Stimulated activated CD8-positive, alpha-beta memory T cell treated with anti-CD3 and anti-CD28 coated beads, Interleukin-15, amount 100 ng/mL, for 48 hours (primary cell): ENCODE data around the gene HLA-DPA1.

Experiments used
- DNase-seq, 2 donors: peaks; one replicate each; pipeline ENCODE4 v3.0.0-alpha.2; 2020; ENCODE audit warnings: low read depth in 2 of 2

Gene HLA-DPA1

DNA sequence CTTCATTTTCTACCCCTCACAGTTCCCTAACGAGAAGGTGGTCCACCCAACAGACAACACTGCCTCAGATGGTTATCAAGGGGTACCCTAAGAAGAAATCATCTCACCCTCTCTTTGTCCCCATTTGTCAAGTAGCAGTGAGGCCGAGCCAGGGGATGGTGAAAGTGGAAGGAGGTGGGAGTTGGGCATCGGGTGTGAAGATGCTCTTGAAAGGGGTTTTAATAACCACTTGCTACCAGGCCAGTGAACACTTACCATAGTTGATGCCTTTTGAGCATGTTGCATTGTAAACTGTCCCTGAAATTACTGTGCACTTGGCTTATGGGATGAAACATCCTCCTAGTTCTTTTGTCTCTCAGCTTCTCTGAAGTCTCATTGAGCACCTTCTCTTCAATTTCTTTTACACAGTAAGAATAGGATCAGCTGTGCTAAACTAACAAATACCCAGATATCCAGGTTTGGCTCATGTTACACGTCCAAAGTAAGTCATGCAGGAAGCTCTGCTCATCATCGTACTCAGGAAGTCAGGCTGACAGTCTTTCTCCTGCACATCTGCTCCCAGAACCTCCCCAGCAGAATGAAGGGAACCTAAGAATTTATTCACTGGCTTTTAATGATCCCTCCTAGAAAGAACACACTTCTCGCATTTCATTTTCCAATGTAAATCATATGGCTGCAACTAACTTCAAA, 15.6 kb upstream of the HLA-DPA1 start:
- DNase-seq: no peak

GRCh38 chr6:33088258-33088930, 14.9 kb upstream of the HLA-DPA1 start:
- no peak for DNase-seq

GRCh38 chr6:33085627-33086026, 12.2 kb upstream of the HLA-DPA1 start:
- DNase-seq: no peak

GRCh38 chr6:33082702-33083101, 9.3 kb upstream of the HLA-DPA1 start:
- DNase-seq: no peak

- no peak for DNase-seq
These were observed 7.8 kb upstream of the HLA-DPA1 start for GRCh38 chr6:33081098-33081824.

DNA sequence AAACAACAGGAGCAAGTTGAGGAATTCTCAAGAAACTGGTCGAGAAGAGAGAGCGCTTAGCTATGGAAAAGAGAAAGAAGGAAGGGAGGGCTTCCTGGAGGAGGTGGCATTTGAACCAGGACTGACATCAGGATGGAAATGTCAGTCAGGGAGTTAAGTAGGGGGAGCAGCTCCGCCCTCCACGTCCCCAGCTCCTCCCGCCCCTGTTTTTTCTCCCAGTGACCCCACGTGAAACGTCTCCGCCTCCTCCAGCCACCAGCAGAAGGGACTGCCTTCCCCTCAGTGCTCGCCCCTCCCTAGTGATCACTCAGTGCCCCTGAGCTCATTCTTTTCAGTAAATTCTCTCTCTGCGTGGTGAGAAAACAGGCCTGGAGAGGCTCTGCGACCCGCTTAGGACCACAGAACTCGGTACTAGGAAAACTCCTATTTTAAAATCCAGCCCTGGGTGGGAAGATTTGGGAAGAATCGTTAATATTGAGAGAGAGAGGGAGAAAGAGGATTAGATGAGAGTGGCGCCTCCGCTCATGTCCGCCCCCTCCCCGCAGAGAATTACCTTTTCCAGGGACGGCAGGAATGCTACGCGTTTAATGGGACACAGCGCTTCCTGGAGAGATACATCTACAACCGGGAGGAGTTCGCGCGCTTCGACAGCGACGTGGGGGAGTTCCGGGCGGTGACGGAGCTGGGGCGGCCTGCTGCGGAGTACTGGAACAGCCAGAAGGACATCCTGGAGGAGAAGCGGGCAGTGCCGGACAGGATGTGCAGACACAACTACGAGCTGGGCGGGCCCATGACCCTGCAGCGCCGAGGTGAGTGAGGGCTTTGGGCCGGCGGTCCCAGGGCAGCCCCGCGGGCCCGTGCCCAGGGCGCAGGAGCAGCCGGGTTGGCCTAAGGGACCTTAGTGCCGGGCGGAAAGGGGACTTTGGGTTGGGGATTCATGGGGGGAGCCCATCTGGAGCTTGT, 7.0 kb upstream of the HLA-DPA1 start:
- DNase-seq: no peak

DNA sequence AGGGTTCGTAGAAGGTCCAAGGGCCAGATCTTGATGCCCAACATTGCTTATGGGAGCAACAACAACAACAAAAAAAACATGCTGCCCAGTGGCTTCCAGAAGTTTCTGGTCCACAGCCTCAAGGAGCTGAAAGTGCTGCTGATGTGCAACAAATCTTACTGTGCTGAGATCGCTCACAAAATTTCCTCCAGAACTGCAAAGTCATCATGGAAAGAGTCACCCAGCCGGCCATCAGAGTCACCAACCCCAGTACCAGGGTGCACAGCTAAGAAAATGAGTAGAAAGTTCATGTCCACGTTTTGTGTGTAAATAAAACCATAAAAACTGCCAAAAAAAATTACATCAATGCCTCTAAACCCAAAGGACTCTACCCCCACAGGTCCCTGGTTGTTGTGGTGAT, 6.1 kb upstream of the HLA-DPA1 start:
- no peak for DNase-seq

- DNase-seq: no peak
These were observed 5.6 kb upstream of the HLA-DPA1 start for GRCh38 chr6:33078919-33079521.

DNA sequence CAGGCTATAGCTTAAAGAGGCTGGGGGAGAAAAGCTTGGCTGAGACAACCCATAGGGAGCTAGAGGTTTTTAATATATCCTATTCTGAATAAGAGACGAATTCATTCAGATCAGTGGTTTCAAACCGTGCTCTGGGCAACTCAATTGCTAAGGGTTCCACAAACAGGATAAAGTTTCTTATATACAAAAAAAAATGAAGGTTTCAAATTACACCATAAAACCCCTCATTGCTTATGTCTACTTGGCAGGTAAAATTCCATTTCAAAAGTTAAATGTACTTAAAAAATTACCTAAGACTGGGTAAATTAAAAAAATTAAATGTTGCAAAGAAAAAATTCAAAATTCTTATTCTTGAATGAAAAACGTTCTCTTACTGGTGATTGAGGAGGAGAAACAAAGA, 5.0 kb upstream of the HLA-DPA1 start:
- DNase-seq: no peak

- no peak for DNase-seq
These were observed 4.5 kb upstream of the HLA-DPA1 start for GRCh38 chr6:33077908-33078307.

DNA sequence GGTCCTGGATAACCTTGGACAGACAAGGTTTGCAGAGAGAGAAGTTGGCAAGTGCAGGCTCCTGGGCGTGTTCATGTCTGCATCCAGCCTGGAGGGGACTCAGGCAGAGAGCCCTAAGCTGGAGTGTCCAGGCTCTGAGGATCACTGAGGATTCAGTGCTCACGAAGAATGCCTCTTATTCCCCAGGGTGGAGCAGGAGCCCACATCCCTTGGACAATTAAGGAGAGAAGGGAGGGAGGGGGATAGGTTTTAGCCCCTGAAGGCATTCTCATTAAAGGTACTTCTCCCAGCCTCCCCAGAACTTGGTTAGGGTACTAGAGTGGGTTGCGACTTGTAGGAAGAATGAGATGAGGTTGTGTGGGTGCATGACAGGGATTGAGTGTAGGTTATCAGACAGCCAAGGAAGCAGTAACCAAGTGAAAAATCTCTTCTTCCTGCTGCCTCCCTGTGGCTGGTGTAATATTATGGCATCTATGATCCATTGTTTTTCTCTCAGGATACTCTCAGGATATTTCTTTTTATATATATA, 3.0 kb upstream of the HLA-DPA1 start:
- no peak for DNase-seq

GRCh38 chr6:33075568-33076405, 2.3 kb upstream of the HLA-DPA1 start, which contains the start of gene HLA-DPB1:
TSS of gene HLA-DPB1 (plus strand) at chr6:33075990. CDS start at chr6:33076042, 52 bp downstream.
- DNase-seq: no peak

DNA sequence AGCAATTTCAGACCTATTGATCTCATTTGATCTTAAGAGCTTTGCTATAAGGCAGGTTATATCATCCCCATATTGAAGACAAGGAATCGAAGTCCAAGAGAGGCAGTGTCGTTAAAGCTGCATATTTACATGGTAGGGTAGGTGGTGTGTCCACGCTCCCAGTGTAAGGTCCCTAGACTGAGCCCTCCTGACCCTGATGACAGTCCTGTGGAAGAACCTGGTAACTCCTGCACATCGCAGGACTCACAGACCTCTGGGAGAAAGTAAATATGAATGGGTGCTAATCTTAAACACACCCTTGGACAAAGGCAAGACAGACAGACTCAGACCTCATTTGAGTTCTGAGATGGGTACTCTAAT, 1.7 kb upstream of the HLA-DPA1 start:
- no peak for DNase-seq

- DNase-seq: no peak
These were observed 845 bp downstream of the HLA-DPA1 start for GRCh38 chr6:33072508-33073100.

- DNase-seq: no peak
These were observed 1.9 kb downstream of the HLA-DPA1 start for GRCh38 chr6:33071569-33071968.

DNA sequence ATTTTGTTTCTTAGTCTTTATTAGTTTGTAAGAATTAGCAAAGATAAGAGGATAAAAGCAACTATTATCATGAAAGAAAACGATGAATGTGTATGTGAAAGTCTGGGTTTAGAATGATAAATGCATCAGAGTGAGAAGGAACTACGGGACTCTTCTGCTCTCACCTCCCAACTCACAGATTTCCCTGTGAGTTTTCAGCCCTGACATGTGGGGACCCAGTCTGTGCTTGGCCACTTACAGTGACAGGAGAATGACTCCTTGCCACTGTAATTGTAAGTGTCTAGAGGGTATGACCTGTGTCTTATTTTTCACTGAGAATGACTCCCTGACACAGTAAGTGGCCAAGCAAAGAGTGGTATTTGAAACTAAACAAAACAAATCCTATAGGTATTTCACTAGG, 2.5 kb downstream of the HLA-DPA1 start:
- DNase-seq: no peak

DNA sequence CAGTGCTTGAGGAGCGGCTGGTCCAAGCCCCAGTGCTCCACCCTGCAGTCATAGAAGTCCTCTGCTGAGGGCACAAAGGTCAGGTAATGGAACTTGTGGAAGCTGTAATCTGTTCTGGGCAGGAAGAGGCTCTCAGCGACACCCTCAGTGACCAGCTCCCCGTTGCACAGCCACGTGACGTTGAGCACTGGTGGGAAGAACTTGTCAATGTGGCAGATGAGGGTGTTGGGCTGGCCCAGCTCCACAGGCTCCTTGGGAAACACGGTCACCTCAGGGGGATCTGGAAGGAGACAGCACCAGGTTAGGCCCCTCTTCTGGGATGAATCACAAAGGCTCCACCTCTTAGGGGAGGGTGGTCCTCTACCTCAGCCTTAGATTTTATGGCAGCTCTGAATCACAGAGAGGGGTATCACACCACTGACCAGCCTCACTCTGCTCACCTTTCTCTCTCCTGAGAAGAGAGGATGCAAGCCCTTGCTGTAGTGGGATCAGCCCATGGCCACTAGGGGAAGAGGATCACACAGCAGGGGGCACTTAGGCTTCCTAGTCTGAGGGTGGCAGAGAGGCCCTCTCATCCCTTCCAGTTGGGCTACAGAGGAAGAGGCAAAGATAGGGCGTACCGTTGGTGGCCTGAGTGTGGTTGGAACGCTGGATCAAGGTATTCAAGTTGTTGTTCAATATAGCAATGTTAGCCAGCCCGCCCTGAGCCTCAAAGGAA, 4.3 kb downstream of the HLA-DPA1 start:
- DNase-seq: no peak

- no peak for DNase-seq
These were observed 6.4 kb downstream of the HLA-DPA1 start for GRCh38 chr6:33066917-33067521.

DNA sequence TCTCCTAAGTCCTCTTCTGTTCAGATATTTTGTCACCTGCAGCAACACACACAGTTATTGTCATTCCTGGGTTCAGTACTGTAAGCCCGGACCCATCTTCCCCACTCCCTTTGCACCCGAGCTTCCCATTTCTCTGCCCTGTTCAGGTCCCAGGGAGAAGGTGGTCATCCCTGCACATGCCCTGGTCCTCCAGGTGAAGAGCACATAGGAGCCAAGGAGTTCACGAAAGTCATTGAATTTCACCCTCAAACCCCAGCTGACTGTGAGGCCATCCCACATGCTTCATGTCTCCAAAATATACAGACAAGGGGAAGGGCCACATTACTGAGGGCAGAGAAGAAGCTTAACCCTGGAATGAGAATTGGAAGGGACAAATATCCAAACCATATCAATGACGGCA, 8.1 kb downstream of the HLA-DPA1 start:
- DNase-seq: no peak
